ENCODE measurements around the gene SGMS2.
"Not testable (repeated sequence)": the region's sequence is repeated elsewhere in the genome, so short reads cannot be mapped to it uniquely, and the experiment has no call there.

The SGMS2 gene

DNA sequence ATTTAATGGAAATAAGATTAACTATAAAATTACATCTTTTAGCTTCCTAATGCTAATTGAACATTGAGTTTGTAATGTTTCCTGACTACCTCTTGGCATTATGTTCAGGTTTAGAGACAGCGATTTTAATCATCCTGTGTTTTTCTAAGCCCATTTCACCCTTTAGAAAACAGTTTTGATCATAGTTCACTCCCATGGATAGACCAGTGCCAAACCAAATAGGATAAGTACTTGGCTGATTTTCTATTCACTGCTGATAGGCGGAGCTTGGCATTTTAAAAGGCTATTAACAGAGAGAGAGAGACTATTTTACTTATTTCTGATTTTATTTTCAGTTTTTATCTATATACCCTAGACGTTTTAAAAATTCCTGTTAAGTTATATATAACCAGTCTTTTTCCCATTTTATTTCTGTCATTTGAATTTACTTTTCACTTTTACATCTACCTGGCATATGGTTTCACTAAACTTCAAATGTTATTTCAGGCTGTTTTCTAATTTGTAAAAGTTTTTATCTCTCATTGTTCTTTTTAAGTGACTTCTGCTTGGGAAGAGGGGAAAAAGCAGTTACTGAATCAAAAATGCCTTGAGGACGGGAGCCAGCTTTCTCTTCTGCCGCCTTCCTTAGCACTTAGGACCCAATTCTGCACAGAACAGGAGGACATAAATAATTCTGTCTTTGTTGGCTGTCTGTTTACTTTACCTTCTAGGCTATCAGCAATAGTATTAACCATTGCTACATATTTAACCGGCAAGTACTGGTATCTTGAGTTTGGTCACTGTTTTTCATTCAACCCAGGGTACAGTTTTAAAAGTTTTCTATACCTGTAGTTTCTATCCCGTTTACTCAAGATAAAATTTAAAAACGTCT, 46.4 kb downstream of the SGMS2 start:
- DNase-seq: no peak

DNA sequence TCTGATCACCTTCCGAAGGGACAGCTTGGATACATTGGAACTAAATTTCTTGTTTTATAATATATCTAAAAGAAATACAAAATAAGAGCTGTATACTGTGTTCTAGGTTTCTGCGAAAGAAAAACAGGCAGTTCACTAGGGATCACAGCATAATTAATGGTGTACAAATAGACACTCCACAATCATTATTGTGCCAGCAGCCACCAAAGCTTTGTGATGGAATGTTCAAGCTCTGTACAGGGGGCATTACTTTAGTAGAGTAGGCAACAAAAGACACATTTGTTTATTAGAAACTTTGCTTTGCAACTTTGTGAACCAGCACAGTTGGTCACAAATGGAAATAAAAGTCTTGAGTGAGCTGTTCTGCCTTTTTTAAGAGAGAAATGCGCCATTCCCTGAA, 49.3 kb downstream of the SGMS2 start:
- no peak for DNase-seq

GRCh38 chr4:107876099-107876498, 51.4 kb downstream of the SGMS2 start:
- no peak for DNase-seq

- DNase-seq: no peak
These were observed 52.6 kb downstream of the SGMS2 start for GRCh38 chr4:107877361-107877760.

- DNase-seq: no peak
These were observed 61.1 kb downstream of the SGMS2 start for GRCh38 chr4:107885865-107886264.

DNA sequence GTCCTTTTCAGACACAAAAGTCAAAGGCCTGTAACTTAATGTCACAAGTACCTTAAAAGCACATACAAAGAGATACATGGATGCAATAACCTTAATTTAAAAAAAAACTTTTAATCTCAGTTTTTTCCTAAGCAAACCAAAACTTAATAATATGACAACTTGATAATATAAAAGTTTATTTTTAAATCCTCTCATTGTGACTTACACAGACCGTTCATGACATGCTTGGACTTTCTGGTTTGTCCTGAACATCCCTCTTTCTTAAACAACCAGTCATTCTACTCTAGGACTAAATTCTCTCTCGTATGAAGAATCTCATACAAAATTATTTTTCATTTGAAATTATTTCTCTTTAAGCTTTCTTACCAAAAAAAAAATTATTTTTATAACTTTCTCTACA, 63.5 kb downstream of the SGMS2 start:
- DNase-seq: no peak

DNA sequence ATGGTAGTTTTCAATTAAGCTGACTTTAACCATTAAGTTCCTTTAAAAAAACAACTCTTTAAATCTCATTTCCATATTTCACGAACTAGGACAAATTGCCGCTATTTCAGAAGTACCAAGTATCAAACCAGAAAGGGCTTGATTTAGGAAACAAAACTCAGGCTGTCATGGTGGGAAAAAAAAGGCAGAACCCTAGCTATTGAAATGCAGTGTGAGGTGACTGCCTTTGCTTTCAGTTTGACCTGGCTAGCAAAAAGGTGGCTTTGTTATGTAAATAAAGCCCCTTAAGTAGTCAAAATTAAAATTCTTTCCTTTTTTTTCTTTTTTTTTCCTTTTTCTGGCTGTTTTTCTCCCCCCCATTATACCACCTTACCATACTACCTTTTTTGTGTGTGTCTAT, 66.0 kb downstream of the SGMS2 start:
- DNase-seq: no peak

- no peak for DNase-seq
These were observed 66.6 kb downstream of the SGMS2 start for GRCh38 chr4:107891299-107891698.

- DNase-seq: no peak
These were observed 68.7 kb downstream of the SGMS2 start for GRCh38 chr4:107893171-107894137.

DNA sequence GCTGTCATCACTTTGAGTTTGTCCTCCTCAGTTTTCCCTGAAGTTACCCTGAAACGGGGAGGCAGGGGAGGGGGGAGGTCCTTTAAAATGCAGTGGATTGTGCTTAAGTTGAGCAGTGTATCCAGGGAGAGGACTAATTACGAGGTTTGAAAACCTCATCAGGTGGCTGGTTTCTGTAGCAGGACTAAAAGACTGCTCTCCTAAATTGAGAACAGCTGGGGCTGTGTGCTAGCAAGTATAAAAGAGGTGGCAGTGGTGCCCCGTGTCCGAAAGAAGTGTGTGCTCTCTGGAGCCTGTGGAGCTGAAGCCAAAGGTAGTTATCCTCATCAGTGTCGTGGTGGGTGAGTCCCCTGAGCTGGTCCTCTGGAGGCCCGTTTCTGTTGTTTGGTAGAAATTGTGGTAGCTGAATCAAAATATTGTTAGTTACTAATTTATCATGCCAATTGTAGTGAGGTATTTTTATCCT, 69.4 kb downstream of the SGMS2 start:
- DNase-seq: no peak

- DNase-seq: no peak
These were observed 71.5 kb downstream of the SGMS2 start for GRCh38 chr4:107896158-107896645.

DNA sequence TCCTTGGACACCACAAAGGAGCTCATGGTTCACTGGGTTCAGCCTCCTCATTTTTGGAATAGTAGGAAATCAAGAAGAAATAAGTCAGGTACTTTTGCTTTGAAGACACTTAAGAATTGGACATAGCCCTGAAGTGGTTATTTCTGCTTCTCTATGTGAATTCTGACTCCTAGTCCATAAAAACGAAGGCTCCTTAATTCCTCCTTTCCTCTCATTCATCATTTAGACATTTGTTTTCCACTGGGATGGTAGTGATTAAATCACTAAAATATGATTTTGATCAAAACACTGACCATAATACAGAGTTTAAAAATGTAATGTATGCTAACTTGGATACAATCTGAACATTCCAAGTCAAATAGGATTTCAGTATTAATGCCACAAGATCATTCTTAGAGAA, 71.9 kb downstream of the SGMS2 start:
- DNase-seq: no peak

DNA sequence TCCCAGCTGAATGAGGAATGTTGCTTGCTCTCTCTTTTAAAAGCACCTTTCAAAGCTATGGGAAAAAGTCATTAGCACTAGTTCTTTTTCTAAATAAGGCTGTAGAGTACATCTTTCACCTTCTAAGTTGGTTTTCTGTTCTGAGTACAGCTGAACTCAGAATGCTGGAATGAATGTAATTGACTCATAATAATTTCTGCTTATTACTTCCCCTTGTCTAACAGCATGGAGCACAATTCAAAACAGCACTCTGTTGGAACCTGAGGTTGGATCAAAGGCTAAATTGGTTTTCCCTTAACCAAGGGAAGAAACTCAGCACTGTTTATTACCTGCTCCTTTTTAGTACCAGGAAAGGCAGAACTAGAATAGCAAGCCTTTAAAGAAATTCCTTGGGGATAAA, 73.1 kb downstream of the SGMS2 start:
- DNase-seq: no peak

DNA sequence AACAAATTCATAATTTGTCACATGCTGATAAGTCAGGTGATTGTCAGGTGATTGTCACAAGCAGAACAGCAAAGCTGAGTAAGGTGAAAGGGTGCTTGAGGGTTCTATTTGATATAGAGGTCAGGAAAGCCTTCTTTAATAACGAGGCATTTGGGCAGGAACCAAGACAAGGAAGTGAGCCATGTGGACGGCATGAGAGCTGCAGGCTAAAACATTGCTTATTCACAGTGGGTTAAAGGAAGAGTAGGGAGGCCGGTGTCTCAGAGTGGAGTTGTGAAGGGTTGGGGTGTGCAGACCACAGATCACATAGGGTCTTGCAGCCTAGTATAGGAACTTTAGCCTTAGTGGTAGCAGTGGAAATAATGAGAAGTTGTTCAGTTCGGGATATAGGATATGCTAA, 75.3 kb downstream of the SGMS2 start:
- DNase-seq: no peak

GRCh38 chr4:107900508-107900907, 75.8 kb downstream of the SGMS2 start:
- no peak for DNase-seq

- no peak for DNase-seq
These were observed 76.6 kb downstream of the SGMS2 start for GRCh38 chr4:107901213-107901934.

GRCh38 chr4:107902715-107903114, 78.0 kb downstream of the SGMS2 start:
- DNase-seq: no peak

GRCh38 chr4:107905082-107905481, 80.3 kb downstream of the SGMS2 start:
- DNase-seq: not testable (repeated sequence)

DNA sequence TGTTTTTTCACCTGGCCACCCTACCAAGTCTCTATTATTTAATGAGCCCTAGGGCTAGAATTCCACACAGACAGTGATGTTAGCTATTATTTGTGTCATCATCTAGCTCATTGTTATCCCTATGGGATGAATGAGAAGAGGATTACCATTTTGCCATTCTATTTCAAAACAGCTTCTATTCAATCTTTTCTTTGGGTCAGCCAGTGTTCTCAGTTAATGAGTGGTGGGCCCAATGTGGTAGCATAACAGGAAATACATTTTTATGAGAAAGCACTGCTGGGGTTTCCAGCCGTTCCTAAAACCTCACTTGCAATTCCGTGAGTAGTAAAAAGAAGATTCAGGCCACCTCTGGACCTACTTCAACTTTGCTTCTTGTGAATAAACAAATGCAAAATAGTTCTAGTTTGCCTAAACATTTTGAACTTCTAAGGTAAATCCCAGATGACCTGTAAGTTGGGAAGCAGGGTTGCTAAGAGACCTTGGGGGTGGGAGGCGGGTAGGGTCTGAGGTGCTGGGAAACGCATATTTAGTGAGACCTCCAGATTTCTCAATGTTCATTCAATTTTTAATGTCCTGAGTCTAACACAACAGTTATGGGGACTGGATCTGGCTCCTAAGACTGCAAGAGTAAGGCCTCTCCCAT, 81.8 kb downstream of the SGMS2 start:
- no peak for DNase-seq

GRCh38 chr4:107908377-107908776, 83.6 kb downstream of the SGMS2 start:
- no peak for DNase-seq

DNA sequence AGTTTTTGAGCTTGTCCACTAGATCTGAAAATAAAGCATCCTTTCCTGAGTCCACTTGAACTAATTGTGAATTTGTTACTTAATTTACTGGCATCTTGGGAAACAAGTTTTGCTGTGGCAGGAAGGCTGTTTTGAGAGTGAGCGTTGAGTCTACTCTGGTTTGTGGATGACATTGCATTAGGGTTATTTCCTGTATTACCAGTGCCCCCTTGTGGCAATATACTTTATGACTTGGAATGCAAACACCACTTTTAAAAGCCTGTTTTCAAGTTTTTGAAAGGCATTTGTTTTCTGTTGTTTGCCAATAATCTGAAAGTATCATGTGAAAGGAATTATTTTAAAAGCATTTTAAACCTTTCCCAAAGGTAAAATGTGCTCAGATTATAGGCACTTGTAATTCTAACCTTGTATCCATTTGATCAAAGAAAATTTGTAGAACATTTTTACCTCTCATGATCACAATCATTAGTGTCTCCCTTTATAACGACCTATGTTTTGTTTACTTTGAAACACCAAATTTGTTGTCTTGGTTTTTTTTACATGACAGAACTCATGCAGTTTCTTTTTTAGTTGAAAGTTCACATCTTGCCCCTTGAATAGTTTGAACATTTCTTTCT, 88.7 kb downstream of the SGMS2 start:
- peak; percentile 69 for DNase-seq

DNA sequence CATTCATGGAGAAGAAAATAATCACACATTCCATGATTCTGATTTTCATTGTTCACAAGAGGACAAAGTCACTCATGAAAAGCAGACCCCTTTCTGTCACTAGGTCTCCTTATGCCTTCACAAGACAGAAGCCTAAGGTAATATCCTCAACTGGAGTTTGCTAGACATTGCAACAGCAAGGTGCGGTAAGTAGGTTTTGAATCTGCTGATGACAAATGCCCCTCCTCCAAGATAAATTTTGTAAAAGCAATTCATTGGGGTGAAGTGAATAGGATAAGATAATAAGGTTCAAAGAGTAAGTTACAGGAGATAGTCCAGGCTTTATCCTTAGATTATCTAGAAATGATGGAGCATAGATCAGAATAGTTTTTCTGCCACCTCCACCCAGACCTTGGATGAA, 90.5 kb downstream of the SGMS2 start:
- DNase-seq: no peak
